ENCODE results near the gene CTSF. TPM values are rescaled to one million over a fixed set of nuclear protein-coding genes. Genes with fewer than 3 reads are reported as not detected.
A peak's percentile ranks its signal among the peaks of the same experiment; 100 is the strongest.

CTSF gene
- total and polyA plus RNA-seq, 2 of the 13 experiments (the other 11 are each of a cell fraction or from before 2014, with no cell fraction given), result not detected

GRCh38 chr11:66592457-66593302 lies 24.3 kb upstream of the CTSF start, which contains the start of the genes CCDC87 and CCS (continued):
- TF ChIP-seq MTERF4 (CRISPR knock-in tag; IDR thresholded peaks at IDR 0.05) (peak; percentile 94), ZNF30 (CRISPR knock-in tag; IDR thresholded peaks at IDR 0.05) (no peak; the same call in 1 of the 2 replicates), ZNF138 (CRISPR knock-in tag; IDR thresholded peaks at IDR 0.05; ENCODE audit: low read depth) (peak; percentile 91; the same call in 1 of the 2 replicates), IKZF4 (CRISPR knock-in tag; IDR thresholded peaks at IDR 0.05; ENCODE audit: borderline replicate concordance, low read depth, not compliant biosample characterization) (no peak), ZFP90 (CRISPR knock-in tag; IDR thresholded peaks at IDR 0.05; ENCODE audit: borderline replicate concordance) (peak; percentile 49; the same call in 1 of the 2 replicates), ZFP36L1 (CRISPR knock-in tag; IDR thresholded peaks at IDR 0.05) (no peak), ZMYM4 (CRISPR knock-in tag; IDR thresholded peaks at IDR 0.05) (peak; percentile 69), ZNF496 (CRISPR knock-in tag; IDR thresholded peaks at IDR 0.05; ENCODE audit: insufficient replicate concordance) (no peak), ZNF317 (CRISPR knock-in tag; IDR thresholded peaks at IDR 0.05) (peak; percentile 93), CREM (IDR thresholded peaks at IDR 0.05) (peak; percentile 54; the same call in 1 of the 2 replicates), CREM (CRISPR knock-in tag; IDR thresholded peaks at IDR 0.05) (no peak), CC2D1A (CRISPR knock-in tag; IDR thresholded peaks at IDR 0.05) (no peak), SP4 (CRISPR knock-in tag; IDR thresholded peaks at IDR 0.05) (no peak; the same call in 1 of the 2 replicates), ZNF333 (CRISPR knock-in tag; IDR thresholded peaks at IDR 0.05; ENCODE audit: borderline replicate concordance) (no peak), SP2 (CRISPR knock-in tag; IDR thresholded peaks at IDR 0.05) (peak; percentile 55; the same call in 1 of the 2 replicates), ZNF704 (CRISPR knock-in tag; IDR thresholded peaks at IDR 0.05; ENCODE audit: borderline replicate concordance) (peak; percentile 84; the same call in 1 of the 2 replicates), ZNF18 (CRISPR knock-in tag; IDR thresholded peaks at IDR 0.05; ENCODE audit: insufficient replicate concordance) (peak; percentile 9), CREB3 (CRISPR knock-in tag; IDR thresholded peaks at IDR 0.05) (0 out of 2 replicates have a peak, but pooled peaks have one; percentile 6), CENPX (CRISPR knock-in tag; IDR thresholded peaks at IDR 0.05) (no peak), ZNF160 (CRISPR knock-in tag; IDR thresholded peaks at IDR 0.05) (peak; percentile 53; the same call in 1 of the 2 replicates), FUBP1 (CRISPR knock-in tag; IDR thresholded peaks at IDR 0.05; ENCODE audit: borderline replicate concordance) (no peak)
